Umbilical cord (tissue), 2 donors: ENCODE results near the gene SOX1. TPM values are rescaled to one million over a fixed set of nuclear protein-coding genes. Genes with fewer than 3 reads are reported as not detected.

ENCODE experiments used
- DNase-seq: peaks from one replicate; pipeline ENCODE4 v3.0.0-alpha.2; 2015; ENCODE audit warnings: low spot score
- total RNA-seq: library from RNA; depleted of rRNA; stranded (reverse); fragments of >200 nt; gene quantifications from one replicate; pipeline ENCODE4 v1.2.3, GENCODE V29; 2014; ENCODE audit warnings: low replicate concordance; ENCODE audit not compliant: insufficient read depth

The SOX1 gene
- 0.96 TPM for total RNA-seq

GRCh38 chr13:112067116-112067741, at the start of gene SOX1:
Gene SOX1, plus strand, starts transcription at chr13:112067149. Its CDS starts 510 bp downstream, at chr13:112067659.
- DNase-seq, result no peak

DNA sequence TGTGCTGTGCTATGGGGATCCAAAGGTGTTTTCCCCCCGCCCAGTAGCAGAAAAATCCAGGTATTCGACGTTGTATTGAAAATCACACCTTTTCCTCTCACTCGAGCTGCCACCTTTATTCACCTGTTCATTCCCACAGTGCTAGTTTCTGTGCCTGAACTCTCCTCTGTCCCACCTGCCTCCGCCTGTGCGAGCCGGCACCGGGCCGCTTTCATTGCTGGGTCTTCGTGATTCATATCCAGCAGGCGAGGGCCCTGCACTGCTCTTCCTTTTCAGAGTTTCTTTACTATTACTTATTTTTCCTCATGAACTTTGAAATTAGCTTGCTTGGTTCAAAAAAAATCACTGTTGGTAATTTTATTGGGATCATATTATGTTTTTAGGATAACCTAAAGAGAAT, 42.4 kb upstream of the SOX1 start:
- no peak for DNase-seq

DNA sequence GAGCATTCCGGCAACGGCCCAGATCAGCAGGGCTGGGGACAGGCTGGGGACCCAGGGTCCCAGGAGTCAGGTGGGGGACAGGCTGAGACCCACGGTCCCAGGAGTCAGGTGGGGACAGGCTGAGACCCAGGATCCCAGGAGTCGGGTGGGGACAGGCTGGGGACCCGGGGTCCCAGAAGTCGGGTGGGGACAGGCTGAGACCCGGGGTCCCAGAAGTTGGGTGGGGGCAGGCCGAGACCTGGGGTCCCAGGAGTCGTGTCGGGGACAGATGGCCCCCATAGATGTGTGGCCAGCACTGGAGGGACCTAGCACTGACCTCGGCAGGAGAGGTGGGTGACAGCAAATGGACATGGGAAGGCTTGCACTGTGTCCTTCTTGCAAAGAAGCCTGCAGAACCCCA, 39.7 kb upstream of the SOX1 start:
- DNase-seq, result no peak

GRCh38 chr13:112028481-112028880, 38.5 kb upstream of the SOX1 start:
- DNase-seq, result no peak

GRCh38 chr13:112029143-112029542, 37.8 kb upstream of the SOX1 start:
- DNase-seq, result no peak

DNA sequence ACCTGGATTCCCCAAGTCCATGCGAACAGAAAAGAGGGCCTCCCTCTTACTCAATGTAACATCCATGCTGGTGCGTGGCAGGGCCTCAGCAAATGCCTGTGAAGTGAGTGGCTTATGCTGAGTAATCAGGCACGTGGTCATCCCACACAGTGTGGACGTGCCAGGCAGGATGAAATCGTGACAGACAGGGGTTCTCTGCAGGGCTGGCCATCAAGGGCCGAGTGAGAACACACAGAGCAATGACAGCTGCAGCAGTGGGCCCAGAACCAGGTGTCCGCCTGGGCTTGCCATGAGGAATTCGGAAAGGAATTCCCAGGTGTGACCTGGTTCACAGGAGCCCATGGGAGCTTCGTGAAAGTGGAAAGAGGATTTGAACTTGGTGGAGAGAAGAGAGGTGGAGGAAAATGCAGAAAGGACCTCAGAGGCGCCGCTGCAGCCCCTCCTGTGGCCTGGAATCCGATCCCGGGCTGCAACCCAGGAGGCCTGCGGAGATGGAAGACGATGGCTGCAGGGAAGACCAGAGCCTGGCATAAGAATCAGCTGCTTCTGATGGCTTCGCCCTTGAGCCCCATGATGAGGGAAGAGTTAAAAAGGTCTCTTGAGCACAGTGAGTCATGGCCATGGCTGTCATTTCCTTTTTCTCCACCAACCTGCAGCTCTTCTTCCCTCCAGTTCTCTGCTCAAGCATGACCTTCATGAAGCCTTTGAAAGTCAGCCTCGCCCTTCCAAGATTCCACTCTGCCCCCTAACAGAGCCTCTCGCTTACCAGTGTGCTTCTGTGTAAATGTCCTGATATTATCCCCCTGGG, 34.6 kb upstream of the SOX1 start:
- peak; percentile 20 for DNase-seq

GRCh38 chr13:112034231-112034630, 32.7 kb upstream of the SOX1 start:
- no peak for DNase-seq

DNA sequence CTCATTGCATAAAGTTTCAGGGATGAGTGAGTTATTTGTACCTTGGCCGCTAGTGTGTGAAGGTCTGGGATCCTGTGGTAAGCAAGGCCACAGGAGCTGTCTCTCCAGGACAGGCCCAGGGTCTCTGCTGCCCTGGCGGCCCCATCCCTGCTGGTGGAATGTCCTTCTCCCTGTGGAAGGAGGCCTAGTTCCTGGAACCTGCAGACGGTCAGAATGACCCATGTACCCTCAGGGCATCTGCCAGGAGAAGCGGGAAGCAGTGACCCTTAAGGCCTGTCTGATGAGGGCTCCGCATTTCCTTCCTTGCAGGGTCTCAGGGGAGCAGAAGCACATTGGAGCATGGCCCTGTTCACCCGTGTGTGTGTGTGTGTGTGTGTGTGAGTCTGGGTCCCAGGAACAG, 32.1 kb upstream of the SOX1 start:
- no peak for DNase-seq

DNA sequence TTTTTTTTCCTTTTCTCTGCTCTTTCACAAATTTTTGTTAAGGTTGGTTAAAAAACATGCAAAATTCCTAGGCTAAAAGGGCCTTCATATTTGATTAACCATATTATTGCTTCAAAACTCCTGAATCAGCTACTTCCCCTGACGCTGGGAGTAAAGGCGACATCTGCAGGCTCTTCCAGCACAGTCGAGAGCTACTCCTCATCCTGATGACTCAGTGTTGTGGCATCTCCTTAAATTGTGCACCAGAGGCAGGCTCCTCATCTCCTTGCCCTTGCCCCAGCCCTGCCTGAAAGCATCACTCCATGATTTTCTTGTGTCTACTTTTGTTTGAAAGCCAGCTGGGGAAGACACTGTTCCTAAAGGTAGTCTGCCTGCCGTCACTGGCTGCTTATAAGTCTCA, 24.5 kb upstream of the SOX1 start:
- DNase-seq, result no peak

- DNase-seq, result no peak
Observed at GRCh38 chr13:112052213-112052612, 14.7 kb upstream of the SOX1 start.

DNA sequence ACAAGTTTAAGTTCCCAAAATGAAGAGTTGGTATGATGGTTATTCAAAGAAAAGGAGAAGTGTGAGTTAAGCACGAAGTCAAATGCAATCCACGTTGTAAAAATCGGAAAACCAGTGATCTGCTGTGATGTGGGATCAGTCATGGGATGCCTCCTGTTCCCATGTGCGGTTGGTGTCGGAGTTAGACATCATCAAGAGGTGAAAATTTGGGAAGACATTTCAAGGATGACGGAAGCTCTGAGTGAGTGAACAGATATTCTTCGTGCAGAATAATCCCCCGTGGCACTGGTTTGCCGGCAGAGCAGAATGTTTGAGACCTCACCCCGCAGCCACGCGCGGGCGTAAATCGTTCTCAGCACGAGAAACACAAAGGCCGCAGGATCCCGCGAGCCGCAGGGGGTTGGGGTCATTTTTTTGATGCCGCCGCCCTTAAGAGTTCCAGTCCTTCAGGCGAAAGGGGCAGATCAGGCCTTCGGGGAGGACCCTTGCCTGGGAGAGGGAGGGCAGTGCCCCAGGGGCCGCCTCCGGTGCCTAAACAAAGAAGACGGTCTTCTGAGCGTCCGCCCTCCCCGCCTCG, 13.7 kb upstream of the SOX1 start:
- no peak for DNase-seq

GRCh38 chr13:112053744-112054615, 13.0 kb upstream of the SOX1 start:
- no peak for DNase-seq

DNA sequence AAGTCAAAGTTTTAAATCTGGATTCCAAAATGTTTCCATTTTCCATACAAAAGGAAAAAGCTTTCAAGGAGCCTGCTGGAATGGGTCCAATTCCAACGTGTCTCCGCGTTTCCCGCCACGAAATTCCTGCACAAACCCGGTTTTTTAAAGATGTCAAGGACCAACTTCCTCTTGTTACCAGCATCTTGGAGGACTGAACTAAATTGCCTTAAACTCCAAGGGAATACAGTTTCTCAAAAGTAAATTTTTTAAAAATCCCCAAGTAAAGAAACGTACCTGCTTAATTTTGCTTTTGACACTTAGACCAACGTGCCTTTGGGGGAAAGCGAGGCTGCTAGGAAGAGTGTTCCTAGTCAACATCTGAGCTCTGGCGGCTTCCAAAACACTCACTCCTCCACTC, 12.3 kb upstream of the SOX1 start:
- DNase-seq, result no peak

DNA sequence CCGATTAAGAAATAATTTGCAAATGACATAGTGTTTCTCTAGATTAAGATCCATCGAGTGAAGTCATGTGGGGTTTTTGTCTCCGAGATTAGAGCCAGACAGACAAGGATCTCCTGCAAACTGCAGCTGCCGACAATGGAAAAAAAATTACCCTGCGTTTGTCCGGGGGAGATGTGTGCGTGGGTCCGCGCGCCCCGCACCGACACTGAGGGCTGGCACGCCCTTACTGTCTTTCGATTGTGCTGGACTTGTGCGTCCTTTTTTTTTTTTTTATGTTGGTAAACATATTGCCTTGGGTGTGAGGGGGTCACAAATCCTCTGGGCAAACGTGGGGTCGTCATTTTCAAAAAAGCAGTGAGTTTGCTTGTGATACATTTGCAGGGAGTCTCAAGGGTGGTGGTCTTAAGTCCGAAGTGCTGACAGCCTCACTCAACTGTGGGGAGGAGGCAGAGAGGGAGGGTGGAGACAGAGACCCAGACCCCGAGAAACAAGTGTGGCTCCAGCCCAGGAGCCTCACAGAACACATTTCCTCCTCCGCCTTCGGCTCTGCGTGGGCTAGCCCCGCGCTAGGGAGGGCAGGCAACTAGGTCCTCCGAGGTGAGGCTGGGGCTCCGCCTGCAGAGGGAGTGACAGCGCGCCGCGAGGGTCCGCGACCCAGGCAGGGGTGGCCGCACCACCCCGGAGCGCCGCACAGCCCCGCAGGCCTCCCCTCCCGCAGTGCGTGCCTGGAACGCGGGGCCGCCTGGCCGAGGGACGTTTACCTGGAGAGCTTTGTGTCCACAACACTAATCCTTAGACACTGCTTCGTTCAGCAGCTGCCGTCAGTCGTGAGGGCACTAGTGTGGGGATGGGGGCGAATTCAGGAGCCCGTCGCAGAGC, 11.7 kb upstream of the SOX1 start:
- DNase-seq, result no peak

DNA sequence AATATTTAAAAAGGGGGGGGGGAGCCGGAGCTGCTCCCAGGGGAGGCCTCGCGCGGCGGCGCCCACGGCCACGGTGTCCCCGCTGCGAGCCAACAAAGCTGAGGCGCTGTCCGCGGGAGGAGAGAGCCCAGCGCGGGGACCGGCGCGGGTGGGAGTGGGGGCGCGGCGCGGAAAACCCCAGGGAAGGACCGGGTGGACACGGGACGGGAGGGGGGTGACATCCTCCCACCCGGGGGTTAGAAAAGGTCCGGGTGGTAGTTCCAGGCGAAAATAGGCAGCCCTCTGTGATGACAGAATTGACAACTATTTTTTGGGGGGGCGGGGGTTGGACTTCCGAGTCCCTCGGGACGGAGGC, 11.1 kb upstream of the SOX1 start:
- no peak for DNase-seq

- DNase-seq, result no peak
Observed at GRCh38 chr13:112056284-112056727, 10.6 kb upstream of the SOX1 start.

- no peak for DNase-seq
Observed at GRCh38 chr13:112056739-112057438, 10.1 kb upstream of the SOX1 start.

DNA sequence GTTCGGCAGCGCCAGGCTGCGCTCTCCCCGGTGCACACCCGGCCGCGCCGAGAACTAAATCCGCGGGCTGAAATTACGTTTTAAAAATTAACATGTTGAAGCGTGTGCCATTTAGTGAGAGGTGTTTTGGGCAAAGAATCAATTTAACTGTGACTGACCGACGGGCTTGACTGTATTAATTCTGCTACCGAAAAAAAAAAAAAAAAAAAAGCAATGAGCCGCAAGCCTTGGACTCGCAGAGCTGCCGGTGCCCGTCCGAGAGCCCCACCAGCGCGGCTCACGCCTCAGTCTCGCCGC, 9.6 kb upstream of the SOX1 start:
- DNase-seq, result no peak

GRCh38 chr13:112057736-112058518, 9.0 kb upstream of the SOX1 start:
- DNase-seq, result no peak

DNA sequence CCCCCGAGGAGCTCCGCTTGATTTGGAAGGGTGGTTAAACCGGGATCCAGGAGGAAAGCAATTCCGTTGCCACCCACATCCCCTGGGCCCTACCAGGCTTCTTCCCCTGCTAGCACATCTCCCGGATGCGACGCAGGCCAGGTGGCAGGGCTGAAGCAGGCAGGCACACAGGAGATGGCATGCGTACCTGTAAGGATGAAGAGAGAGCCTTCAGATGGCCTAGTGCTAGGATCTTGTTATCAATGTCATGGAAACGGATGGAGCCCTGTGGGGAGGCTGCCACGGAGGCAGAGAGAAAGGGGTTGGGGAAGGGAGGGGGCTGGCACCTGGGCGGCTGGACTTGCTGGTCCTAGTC, 8.5 kb upstream of the SOX1 start:
- DNase-seq, result no peak
